HG03159 (cell line): Measurements from ENCODE around the gene NHLRC1.

ENCODE experiments used
- ATAC-seq: cut with Tn5 transposase; IDR thresholded peaks from one replicate; pipeline ENCODE4 v1.9.1; 2021; ENCODE audit warnings: mild to moderate bottlenecking, moderate library complexity; ENCODE audit not compliant: unreplicated experiment

NHLRC1 gene

DNA sequence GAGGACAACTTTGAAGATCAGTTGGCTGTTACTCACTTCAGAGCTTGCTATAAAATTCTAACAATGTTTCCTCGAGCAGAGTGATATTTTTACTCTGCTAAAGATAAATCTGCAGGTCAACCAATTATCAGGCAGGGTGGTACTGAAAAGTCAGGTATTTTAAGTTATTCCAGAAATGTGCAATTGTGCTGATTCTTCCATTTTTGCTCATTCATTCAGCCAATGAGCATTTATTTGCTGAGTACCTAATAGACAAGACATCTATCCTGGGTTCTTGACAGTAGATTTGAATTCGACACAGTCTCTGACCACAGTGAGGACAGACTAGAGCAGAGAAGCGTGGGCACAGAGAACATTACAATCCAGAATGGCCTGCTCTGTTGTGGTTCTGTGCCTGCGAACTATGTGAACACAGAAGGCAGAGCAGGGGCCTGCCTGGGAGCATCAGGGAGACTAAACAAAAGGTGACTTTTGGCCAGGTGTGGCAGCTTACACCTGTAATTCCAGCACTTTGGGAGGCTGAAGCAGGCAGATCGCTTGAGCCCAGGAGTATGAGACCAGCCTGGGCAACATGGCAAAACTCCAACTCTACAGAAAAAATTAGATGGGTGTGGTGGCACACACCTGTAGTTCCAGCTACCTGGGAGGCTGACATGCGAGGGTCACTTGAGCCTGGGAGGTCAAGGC lies 17.6 kb upstream of the NHLRC1 start:
- ATAC-seq, result no peak

DNA sequence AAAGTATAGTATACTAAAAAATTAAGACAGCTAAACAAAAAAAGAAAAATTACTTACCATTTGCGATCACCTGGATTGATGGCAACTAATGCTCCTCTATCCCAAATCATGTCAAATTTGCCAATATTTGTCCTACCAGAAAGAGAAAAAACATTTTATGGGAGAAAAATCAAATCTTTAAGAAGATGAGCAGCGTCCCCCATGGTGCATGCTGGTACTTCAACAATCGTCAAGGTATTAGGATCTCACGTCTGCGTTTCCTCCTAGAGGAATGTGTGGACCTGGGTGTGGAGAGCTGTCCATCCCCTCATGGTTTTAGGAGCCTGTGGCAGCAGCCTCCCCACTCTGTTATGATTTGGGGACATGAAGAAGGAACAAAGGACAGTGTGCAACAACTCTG lies 16.4 kb upstream of the NHLRC1 start:
- no peak for ATAC-seq

DNA sequence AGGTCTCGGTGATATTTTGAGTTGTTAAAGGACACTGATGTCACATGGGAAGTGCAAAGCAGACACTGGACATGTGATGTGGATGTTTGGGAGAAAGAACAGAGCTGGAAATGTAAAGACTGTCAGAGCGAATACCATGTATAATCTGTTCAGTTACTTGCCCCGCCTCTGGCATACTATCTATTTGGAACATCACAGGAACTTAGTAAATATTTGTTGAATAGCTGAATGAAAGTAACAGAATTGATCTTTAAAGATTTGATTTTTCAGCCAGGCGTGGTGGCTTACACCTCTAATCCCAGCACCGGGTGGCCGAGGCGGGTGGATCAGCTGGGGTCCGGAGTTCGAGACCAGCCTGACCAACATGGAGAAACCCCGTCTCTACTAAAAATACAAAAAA lies 13.8 kb upstream of the NHLRC1 start:
- ATAC-seq, result no peak

DNA sequence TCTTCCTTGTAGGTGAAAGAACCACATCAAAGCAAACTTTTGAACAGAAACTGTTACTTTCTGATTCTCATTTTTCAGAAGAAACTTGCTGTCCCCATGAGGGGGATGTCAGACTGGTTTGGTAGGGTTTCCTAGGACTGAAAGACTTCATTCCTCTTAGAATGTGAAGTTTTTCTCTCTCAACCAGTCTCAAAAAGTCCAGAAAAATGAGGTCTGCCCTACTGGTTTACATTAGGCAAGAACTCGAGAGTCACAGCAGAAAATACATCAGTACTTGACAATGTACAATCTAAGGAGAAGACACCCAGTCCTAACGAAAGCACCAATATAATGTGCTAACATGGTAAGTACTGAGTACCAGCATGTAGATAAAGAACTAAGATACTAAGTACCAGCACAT lies 12.7 kb upstream of the NHLRC1 start:
- no peak for ATAC-seq

DNA sequence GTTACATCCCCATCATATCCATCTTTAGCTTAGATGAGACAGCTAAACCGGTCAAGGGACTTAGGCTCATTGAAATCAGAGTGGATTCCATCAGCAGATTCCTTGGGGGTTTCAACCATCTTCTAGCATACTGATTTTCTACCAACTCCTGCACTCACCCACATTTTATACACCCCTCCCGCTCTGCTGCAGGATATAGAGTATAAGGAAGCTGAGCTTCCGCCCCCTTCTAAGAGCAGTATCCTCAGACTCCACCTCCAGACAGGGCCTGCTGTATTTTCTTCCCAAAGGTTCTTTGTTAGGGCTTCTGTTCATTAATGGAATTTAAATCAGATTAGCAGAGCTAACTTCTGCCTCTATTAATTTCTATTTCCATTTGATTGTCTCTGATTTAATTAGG lies 9.9 kb upstream of the NHLRC1 start:
- no peak for ATAC-seq

DNA sequence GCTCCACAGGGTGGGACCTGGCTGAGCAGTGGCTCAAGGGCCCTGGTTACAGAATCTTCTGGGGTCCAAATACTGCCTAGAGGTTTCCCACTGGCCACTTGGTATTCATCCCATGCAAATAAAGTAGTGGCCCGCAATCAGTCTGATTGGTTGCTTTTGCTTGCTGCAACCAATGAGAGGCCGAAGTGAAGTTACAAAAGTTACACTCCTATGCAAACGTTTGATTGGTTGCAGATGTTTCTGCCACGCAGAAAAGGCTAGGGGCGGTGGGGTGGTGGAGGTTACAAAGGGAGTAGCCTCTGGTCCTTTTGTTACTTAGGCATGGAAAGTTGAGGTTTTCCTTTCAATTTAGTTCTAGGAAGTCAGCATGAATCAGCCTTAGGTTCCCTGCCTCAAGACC lies 3.6 kb upstream of the NHLRC1 start:
- no peak for ATAC-seq

DNA sequence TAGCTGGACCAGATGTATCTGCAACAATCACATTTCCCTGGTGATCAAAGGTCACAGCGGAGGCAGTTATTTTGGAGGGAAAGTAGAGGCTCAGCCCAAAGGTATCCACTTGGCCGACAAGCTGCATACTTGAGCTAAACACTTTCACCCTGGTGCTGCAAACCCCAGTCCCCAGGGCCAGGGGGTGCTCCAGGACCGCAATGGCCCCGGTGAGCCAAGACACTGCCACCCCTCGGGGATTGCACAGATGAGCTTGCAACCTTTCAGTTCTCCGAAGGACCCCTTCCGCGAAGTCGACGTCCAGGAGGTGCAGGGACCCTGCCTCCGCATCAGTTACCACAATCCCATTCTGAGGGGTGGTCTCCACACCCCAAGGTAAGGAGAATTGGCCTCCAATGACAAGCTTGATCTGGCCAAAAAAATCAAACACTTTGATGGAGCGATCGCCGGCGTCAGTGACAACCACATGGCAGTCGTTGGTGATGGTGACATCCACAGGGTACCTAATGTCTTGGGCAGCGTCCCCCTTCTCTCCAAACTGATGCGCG lies 823 bp downstream of the NHLRC1 start:
- no peak for ATAC-seq

DNA sequence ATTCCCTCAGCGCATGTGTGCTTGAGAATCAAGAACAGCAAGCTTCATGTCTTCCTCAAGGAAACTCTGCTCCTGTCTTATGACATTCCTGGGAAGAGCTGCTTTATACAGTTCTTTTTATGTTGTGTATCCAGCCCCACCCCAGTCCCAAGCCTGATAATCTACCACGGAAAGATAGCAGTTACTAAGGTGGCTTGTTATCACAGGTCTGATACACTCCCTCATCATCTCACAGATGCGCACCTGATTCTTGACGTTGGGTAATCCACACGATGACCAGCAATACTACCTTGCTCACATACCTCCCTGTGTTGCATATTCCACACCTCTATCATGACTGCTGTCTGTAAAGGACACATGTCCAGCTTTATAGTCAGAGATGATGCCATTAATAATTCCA lies 3.2 kb downstream of the NHLRC1 start:
- ATAC-seq, result no peak

DNA sequence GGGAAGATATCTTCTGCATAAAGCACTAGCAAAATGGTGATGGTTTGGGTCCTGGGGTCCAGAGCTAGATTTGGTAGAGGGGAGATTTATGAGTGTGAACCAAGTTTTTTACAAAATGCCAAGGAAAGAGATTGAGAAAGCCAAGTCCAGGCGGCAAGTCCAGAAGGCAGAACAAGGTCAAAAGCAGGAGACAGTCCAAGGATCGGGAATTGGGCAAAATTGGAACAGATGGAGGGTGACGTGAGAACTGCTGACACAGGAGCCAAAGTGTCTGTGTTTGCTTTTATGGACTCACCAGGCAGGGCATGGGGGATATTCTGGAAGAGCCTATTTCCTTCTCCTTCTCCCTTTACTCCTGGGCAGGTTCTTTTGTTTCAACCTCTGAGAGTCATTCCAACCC lies 4.1 kb downstream of the NHLRC1 start:
- ATAC-seq, result no peak

DNA sequence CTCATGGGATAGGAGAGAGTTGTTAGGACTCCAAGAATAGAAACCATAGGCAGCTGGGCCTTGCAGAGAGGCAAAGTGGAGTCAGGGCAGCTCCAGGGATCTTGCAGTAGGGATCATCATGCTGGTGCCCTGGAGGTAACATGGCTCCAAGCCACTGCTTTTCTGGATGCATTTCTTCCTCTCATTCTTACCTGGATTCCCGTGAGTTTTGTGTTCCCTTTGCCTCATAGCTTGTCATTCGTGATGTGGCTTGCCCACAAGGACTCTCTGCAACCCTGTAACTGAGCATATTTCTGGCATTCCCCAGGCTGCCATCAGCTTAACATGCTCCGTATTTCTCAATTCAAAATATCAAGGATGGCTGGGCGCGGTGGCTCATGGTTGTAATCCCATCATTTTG lies 5.3 kb downstream of the NHLRC1 start:
- no peak for ATAC-seq

DNA sequence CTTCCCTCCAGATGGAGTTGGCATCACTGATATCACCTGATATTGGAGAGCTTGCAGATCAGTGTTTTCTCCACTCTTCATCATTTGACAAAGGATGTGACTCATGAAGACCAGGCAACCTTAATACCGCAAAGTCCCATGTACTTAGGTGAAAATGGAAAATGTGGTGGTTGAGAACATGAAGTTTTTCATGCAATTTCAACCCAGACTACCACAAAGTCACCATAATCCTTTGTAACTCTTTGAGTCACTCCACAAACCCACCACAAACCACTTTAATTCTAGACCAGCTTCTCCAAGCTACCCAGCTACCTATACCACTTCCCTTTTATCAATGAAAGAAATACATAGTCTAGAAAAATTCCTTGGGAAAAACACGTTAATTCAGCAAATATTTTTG lies 7.1 kb downstream of the NHLRC1 start:
- no peak for ATAC-seq

DNA sequence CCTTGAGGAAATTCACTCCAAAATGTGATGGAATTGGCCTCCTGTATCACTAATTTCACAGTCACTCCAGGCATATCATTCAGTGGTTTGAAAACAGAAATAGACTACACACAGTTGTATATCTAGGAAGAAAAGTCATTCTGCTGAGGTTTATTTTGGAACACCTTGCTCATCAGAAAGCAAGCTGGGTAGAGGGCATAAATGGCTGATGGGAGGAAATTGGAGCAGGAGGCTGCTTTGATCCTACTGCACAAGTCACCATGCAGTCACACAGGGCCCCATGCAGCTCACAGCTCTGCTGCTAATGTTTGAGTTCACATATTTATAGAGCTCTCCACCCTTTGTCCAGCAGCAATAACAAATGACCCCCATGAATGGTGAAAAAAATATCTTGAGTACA lies 12.3 kb downstream of the NHLRC1 start:
- no peak for ATAC-seq

DNA sequence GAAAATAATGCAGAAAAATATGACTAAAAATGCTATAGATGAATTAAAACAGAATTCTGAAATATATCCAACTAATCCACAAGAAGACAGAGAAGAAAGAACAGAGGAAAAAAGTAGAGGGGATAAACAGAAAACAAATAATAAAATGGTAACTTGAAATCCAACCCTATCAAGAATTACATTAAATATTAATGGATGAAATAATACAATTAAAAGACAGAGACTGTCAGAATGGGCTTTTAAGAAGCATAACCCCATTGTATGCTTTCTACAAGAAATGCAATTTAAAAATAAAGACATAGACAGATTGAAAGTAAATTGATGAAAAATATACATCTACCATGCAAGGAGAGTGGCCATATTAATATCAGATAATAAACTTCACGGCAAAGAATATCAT lies 15.4 kb downstream of the NHLRC1 start:
- no peak for ATAC-seq

DNA sequence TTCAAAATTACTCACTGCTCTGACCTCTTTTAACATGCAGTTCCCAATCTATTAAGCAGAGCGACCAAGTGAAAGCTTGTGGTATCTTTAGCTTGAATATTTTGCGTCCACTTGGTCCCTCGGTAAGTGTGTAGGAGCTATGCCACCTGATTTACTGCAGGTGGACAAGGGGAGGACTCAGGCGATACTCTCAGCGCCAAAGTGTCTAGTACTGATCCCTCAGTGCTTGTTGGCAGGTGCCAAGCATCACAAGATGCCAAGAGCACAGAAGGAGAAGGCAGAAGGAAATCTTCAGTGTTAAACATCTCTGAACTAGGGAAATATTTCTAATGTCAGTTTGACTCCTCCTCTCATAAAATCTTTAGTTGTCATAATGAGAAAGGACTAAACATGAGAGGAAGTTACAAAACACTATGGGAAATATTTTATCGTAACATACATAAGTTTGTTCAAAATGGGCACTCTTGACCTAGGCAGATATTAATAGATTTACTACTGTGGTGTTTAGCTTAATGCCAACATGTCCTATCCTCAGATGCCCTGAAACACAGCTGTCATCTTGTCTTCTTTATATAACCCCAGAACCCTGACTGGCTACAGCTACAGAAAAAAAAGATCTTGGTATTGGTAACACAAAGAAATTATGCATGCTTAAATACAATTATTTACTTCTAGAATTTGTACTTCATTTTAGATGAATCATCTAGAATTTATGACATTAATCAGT lies 19.5 kb downstream of the NHLRC1 start:
- ATAC-seq, result no peak

DNA sequence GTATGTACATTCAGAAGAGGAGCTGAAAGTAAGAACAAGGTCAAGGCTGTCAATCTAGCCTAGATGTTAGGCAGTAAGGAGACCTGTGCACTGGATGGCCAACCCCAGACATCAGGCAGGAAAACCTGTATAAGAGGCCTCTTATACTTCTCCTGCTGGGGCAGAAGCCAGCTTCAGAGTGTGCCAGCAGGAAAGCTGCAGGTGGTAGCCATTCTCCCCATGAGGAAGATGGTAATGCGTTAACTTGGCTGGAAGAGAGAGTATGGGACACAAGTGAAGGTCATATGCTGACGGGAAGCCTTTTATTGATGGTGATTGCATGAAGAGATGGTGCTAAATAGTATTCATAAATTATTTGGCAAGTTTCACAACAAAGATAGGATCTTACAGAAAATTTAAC lies 20.6 kb downstream of the NHLRC1 start:
- ATAC-seq, result no peak

DNA sequence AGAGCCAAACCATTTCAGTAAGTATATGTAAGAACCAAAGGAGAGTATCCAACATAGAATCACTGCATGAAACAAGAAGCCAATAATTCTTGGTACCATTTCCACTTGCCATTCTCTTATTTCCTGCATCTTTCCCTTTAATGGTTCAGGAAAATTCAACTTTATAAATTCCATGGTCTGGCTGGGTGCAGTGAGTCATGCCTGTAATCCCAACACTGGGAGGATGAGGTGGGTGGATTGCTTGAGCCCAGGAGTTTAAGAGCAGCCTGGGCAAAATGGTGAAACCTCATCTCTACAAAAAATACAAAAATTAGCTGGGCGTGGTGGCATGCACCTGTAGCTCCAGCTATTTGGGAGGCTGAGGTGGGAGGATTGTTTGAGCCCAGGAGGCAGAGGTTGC lies 21.2 kb downstream of the NHLRC1 start:
- ATAC-seq, result no peak

DNA sequence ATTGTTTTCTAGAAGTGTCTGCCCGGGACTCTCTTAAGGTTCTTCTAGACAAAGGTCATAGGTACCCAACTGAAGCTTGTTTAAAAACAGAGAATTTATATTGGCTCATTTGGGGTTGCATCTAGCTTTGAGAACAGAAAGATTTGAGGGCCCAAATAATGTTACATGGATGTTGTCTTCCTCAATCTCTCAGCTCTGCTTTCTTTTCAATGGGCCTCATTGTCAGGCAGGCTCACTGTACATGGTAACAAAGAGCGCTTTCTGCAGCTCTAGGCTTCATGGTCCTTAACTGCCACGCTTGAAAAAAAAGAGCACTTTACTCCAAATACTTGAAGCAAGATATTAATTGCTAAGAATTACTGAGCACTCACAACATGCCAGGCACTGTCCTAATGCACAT lies 22.2 kb downstream of the NHLRC1 start:
- ATAC-seq, result no peak

DNA sequence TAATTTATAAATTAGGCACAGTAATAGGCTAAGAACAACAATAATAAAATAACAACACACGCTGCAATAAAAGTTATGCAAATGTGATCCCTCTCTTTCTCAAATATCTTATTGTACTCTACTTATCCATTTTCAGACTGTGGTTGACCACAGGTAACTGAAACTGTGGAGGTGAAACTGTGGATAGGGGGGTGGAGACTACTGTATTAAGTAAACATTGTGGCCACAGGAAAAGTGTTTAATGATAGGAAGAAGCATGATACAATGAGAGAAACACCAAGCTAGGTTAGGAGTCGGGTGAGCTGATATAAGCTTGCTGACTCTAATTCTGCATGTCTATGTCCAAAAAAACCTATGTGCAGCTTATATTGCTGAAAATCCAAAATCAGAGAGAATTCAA lies 23.0 kb downstream of the NHLRC1 start:
- no peak for ATAC-seq

DNA sequence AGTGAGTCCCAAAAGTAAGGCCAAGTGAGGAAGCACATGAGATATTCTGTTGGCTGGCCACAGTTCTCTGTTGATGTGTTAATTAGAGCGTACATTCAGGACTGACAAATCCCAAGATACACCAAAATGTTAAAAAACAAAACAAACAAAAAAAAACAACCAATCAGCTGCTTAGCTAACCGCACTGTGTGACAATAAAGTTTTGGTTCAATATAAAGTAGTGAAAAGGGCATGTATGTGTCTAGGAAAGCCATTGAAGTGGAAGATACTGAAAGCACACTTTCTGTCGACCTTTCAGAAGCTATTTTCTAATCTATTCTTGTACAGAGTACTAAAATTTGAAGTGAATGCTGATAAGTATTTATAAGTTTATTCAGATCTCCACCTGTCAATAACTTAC lies 26.1 kb downstream of the NHLRC1 start:
- ATAC-seq, result no peak

DNA sequence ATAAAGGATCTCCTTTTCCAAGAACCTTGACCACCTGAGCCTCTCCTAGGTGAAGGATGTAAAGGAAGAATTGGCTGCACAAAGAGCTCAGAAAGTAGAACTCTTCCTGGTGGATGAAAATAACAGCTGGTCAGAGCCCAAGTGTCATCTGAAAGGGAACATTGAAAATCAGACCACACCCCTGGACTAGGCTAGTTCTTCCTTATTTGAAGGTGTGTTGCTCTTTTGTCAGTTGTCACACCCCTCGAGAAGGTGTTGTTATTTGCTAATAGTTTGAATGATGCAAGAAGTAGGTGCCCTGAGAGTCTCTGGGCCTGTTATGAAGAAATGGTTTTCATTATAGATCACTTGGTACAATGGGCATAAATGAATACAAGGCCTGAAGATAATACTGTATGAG lies 31.1 kb downstream of the NHLRC1 start:
- no peak for ATAC-seq

DNA sequence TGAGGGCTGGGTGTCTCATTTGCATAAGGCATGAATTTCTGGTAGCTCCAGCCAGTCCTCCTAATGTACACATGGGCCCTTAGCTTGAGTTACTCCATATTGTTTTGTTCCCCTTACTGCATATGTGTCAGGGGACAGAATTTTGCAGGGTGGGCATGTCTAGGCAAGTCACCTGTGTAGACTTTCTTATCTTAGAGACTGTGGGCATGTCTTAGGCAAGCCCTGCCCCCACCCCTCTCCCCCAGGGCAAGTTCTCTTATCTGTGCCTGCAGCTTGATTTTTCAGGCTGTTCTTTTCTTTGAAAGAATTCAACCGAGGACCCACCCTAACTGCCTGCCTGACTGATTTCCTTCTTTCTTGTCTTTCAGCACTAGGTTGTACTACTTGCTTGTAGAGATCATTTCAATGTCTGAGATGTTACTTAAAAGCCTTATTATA lies 32.1 kb downstream of the NHLRC1 start:
- ATAC-seq, result no peak
